Measurements from ENCODE around the gene PKP3.

The PKP3 gene

GRCh38 chr11:379205-380094, 14.6 kb upstream of the PKP3 start:
- H3K4me1 ChIP-seq (ENCODE audit: control insufficient read depth in 2 of 2, insufficient read depth in 2 of 2, low read length in 2 of 2), result no peaks in the 10 kb centered on the region
- no peak overlapping the region for H3K4me3 ChIP-seq (ENCODE audit: low read length in 2 of 2)
- H3K27ac ChIP-seq (ENCODE audit: low read depth in 2 of 2, low read length in 2 of 2), result no peak overlapping the region
- H3K9me3 ChIP-seq (ENCODE audit: control insufficient read depth in 2 of 2, low read length in 2 of 2), result no peaks in the 10 kb centered on the region
- H3K9ac ChIP-seq (ENCODE audit: low read depth in 1 of 2, low read length in 2 of 2), result no peak overlapping the region
- H3K36me3 ChIP-seq (ENCODE audit: control insufficient read depth in 2 of 2, insufficient read depth in 2 of 2, low read length in 2 of 2), result no peaks in the 10 kb centered on the region
- H3K27me3 ChIP-seq (ENCODE audit: control insufficient read depth in 2 of 2, insufficient read depth in 2 of 2, low read length in 2 of 2), result peaks cover 0 to 5% of the 10 kb centered on the region in 2 donors

- H3K4me1 ChIP-seq (ENCODE audit: control insufficient read depth in 2 of 2, insufficient read depth in 2 of 2, low read length in 2 of 2), result no peaks in the 10 kb centered on the region
- peaks cover 0 to 5% of the 10 kb centered on the region in 2 donors for H3K27me3 ChIP-seq (ENCODE audit: control insufficient read depth in 2 of 2, insufficient read depth in 2 of 2, low read length in 2 of 2)
- no peak overlapping the region for H3K27ac ChIP-seq (ENCODE audit: low read depth in 2 of 2, low read length in 2 of 2)
These were observed 13.9 kb upstream of the PKP3 start for GRCh38 chr11:380095-380480.

GRCh38 chr11:380491-380890, 13.5 kb upstream of the PKP3 start:
- Histone ChIP-seq H3K27me3 (ENCODE audit: control insufficient read depth in 2 of 2, insufficient read depth in 2 of 2, low read length in 2 of 2) (peaks cover 0 to 5% of the 10 kb centered on the region in 2 donors), H3K4me1 (ENCODE audit: control insufficient read depth in 2 of 2, insufficient read depth in 2 of 2, low read length in 2 of 2) (no peaks in the 10 kb centered on the region), H3K4me3 (ENCODE audit: low read length in 2 of 2) (no peak overlapping the region), H3K9me3 (ENCODE audit: control insufficient read depth in 2 of 2, low read length in 2 of 2) (no peaks in the 10 kb centered on the region), H3K9ac (ENCODE audit: low read depth in 1 of 2, low read length in 2 of 2) (no peak overlapping the region), H3K27ac (ENCODE audit: low read depth in 2 of 2, low read length in 2 of 2) (no peak overlapping the region), H3K36me3 (ENCODE audit: control insufficient read depth in 2 of 2, insufficient read depth in 2 of 2, low read length in 2 of 2) (no peaks in the 10 kb centered on the region)

More at GRCh38 chr11:380095-380480, 13.9 kb upstream of the PKP3 start:
- Histone ChIP-seq H3K36me3 (ENCODE audit: control insufficient read depth in 2 of 2, insufficient read depth in 2 of 2, low read length in 2 of 2) (no peaks in the 10 kb centered on the region), H3K9ac (ENCODE audit: low read depth in 1 of 2, low read length in 2 of 2) (no peak overlapping the region), H3K9me3 (ENCODE audit: control insufficient read depth in 2 of 2, low read length in 2 of 2) (no peaks in the 10 kb centered on the region), H3K4me3 (ENCODE audit: low read length in 2 of 2) (no peak overlapping the region)

- H3K9ac ChIP-seq (ENCODE audit: low read depth in 1 of 2, low read length in 2 of 2), result no peak overlapping the region
- H3K27me3 ChIP-seq (ENCODE audit: control insufficient read depth in 2 of 2, insufficient read depth in 2 of 2, low read length in 2 of 2), result peaks cover 0 to 5% of the 10 kb centered on the region in 2 donors
These were observed 13.0 kb upstream of the PKP3 start for GRCh38 chr11:380996-381395.

GRCh38 chr11:381501-382072, 12.4 kb upstream of the PKP3 start:
- peaks cover 0 to 5% of the 10 kb centered on the region in 2 donors for H3K27me3 ChIP-seq (ENCODE audit: control insufficient read depth in 2 of 2, insufficient read depth in 2 of 2, low read length in 2 of 2)
- H3K4me1 ChIP-seq (ENCODE audit: control insufficient read depth in 2 of 2, insufficient read depth in 2 of 2, low read length in 2 of 2), result no peaks in the 10 kb centered on the region
- no peak overlapping the region for H3K9ac ChIP-seq (ENCODE audit: low read depth in 1 of 2, low read length in 2 of 2)
- no peak overlapping the region for H3K27ac ChIP-seq (ENCODE audit: low read depth in 2 of 2, low read length in 2 of 2)
- H3K4me3 ChIP-seq (ENCODE audit: low read length in 2 of 2), result no peak overlapping the region
- H3K36me3 ChIP-seq (ENCODE audit: control insufficient read depth in 2 of 2, insufficient read depth in 2 of 2, low read length in 2 of 2), result no peaks in the 10 kb centered on the region
- peaks cover 0 to 4% of the 10 kb centered on the region in 2 donors for H3K9me3 ChIP-seq (ENCODE audit: control insufficient read depth in 2 of 2, low read length in 2 of 2)

More at GRCh38 chr11:380996-381395, 13.0 kb upstream of the PKP3 start:
- Histone ChIP-seq H3K27ac (ENCODE audit: low read depth in 2 of 2, low read length in 2 of 2) (no peak overlapping the region), H3K4me3 (ENCODE audit: low read length in 2 of 2) (no peak overlapping the region), H3K9me3 (ENCODE audit: control insufficient read depth in 2 of 2, low read length in 2 of 2) (no peaks in the 10 kb centered on the region), H3K4me1 (ENCODE audit: control insufficient read depth in 2 of 2, insufficient read depth in 2 of 2, low read length in 2 of 2) (no peaks in the 10 kb centered on the region), H3K36me3 (ENCODE audit: control insufficient read depth in 2 of 2, insufficient read depth in 2 of 2, low read length in 2 of 2) (no peaks in the 10 kb centered on the region)

GRCh38 chr11:382081-382629, 11.9 kb upstream of the PKP3 start:
- H3K9ac ChIP-seq (ENCODE audit: low read depth in 1 of 2, low read length in 2 of 2), result no peak overlapping the region
- no peaks in the 10 kb centered on the region for H3K36me3 ChIP-seq (ENCODE audit: control insufficient read depth in 2 of 2, insufficient read depth in 2 of 2, low read length in 2 of 2)
- H3K4me1 ChIP-seq (ENCODE audit: control insufficient read depth in 2 of 2, insufficient read depth in 2 of 2, low read length in 2 of 2), result no peaks in the 10 kb centered on the region
- H3K4me3 ChIP-seq (ENCODE audit: low read length in 2 of 2), result no peak overlapping the region
- peaks cover 0 to 5% of the 10 kb centered on the region in 2 donors for H3K27me3 ChIP-seq (ENCODE audit: control insufficient read depth in 2 of 2, insufficient read depth in 2 of 2, low read length in 2 of 2)
- no peak overlapping the region for H3K27ac ChIP-seq (ENCODE audit: low read depth in 2 of 2, low read length in 2 of 2)
- peaks cover 0 to 4% of the 10 kb centered on the region in 2 donors for H3K9me3 ChIP-seq (ENCODE audit: control insufficient read depth in 2 of 2, low read length in 2 of 2)

GRCh38 chr11:383431-383830, 10.6 kb upstream of the PKP3 start:
- Histone ChIP-seq H3K4me1 (ENCODE audit: control insufficient read depth in 2 of 2, insufficient read depth in 2 of 2, low read length in 2 of 2) (no peaks in the 10 kb centered on the region), H3K36me3 (ENCODE audit: control insufficient read depth in 2 of 2, insufficient read depth in 2 of 2, low read length in 2 of 2) (no peaks in the 10 kb centered on the region), H3K9me3 (ENCODE audit: control insufficient read depth in 2 of 2, low read length in 2 of 2) (peaks cover 0 to 4% of the 10 kb centered on the region in 2 donors), H3K4me3 (ENCODE audit: low read length in 2 of 2) (no peak overlapping the region), H3K9ac (ENCODE audit: low read depth in 1 of 2, low read length in 2 of 2) (no peak overlapping the region), H3K27ac (ENCODE audit: low read depth in 2 of 2, low read length in 2 of 2) (no peak overlapping the region), H3K27me3 (ENCODE audit: control insufficient read depth in 2 of 2, insufficient read depth in 2 of 2, low read length in 2 of 2) (peaks cover 0 to 5% of the 10 kb centered on the region in 2 donors)

GRCh38 chr11:384511-384910, 9.5 kb upstream of the PKP3 start:
- H3K27me3 ChIP-seq (ENCODE audit: control insufficient read depth in 2 of 2, insufficient read depth in 2 of 2, low read length in 2 of 2), result peaks cover 0 to 5% of the 10 kb centered on the region in 2 donors
- peaks cover 0 to 4% of the 10 kb centered on the region in 2 donors for H3K9me3 ChIP-seq (ENCODE audit: control insufficient read depth in 2 of 2, low read length in 2 of 2)
- H3K27ac ChIP-seq (ENCODE audit: low read depth in 2 of 2, low read length in 2 of 2), result no peak overlapping the region
- H3K4me3 ChIP-seq (ENCODE audit: low read length in 2 of 2), result no peak overlapping the region
- no peaks in the 10 kb centered on the region for H3K36me3 ChIP-seq (ENCODE audit: control insufficient read depth in 2 of 2, insufficient read depth in 2 of 2, low read length in 2 of 2)
- no peak overlapping the region for H3K9ac ChIP-seq (ENCODE audit: low read depth in 1 of 2, low read length in 2 of 2)
- no peaks in the 10 kb centered on the region for H3K4me1 ChIP-seq (ENCODE audit: control insufficient read depth in 2 of 2, insufficient read depth in 2 of 2, low read length in 2 of 2)

GRCh38 chr11:385594-386351, 8.2 kb upstream of the PKP3 start:
- H3K4me3 ChIP-seq (ENCODE audit: low read length in 2 of 2), result no peak overlapping the region
- no peaks in the 10 kb centered on the region for H3K4me1 ChIP-seq (ENCODE audit: control insufficient read depth in 2 of 2, insufficient read depth in 2 of 2, low read length in 2 of 2)
- peaks cover 0 to 4% of the 10 kb centered on the region in 2 donors for H3K9me3 ChIP-seq (ENCODE audit: control insufficient read depth in 2 of 2, low read length in 2 of 2)

More at GRCh38 chr11:385594-386351, 8.2 kb upstream of the PKP3 start:
- Histone ChIP-seq H3K27me3 (ENCODE audit: control insufficient read depth in 2 of 2, insufficient read depth in 2 of 2, low read length in 2 of 2) (peaks cover 0 to 5% of the 10 kb centered on the region in 2 donors), H3K36me3 (ENCODE audit: control insufficient read depth in 2 of 2, insufficient read depth in 2 of 2, low read length in 2 of 2) (no peaks in the 10 kb centered on the region), H3K27ac (ENCODE audit: low read depth in 2 of 2, low read length in 2 of 2) (no peak overlapping the region), H3K9ac (ENCODE audit: low read depth in 1 of 2, low read length in 2 of 2) (no peak overlapping the region)
